GM19438 (cell line): Measurements from ENCODE around the gene KIZ.
"Not testable (repeated sequence)": the region's sequence is repeated elsewhere in the genome, so short reads cannot be mapped to it uniquely, and the experiment has no call there.

Experiments
- ATAC-seq: cut with Tn5 transposase; IDR thresholded peaks from one replicate; pipeline ENCODE4 v1.9.1; 2021; ENCODE audit warnings: low read depth; ENCODE audit not compliant: unreplicated experiment

The KIZ gene

GRCh38 chr20:21136015-21136732 lies 10.3 kb downstream of the KIZ start:
- ATAC-seq = peak; percentile 87

GRCh38 chr20:21137078-21137477 lies 11.2 kb downstream of the KIZ start:
- ATAC-seq = no peak

- ATAC-seq = no peak
Measured at GRCh38 chr20:21139881-21140566, 14.1 kb downstream of the KIZ start.

- no peak for ATAC-seq
Measured at GRCh38 chr20:21141825-21142224, 15.9 kb downstream of the KIZ start.

GRCh38 chr20:21143194-21143890 lies 17.5 kb downstream of the KIZ start:
- no peak for ATAC-seq

GRCh38 chr20:21145424-21145823 lies 19.5 kb downstream of the KIZ start:
- no peak for ATAC-seq

GRCh38 chr20:21146215-21146614 lies 20.3 kb downstream of the KIZ start:
- ATAC-seq = no peak

- ATAC-seq = no peak
Measured at GRCh38 chr20:21147593-21147992, 21.7 kb downstream of the KIZ start.

- ATAC-seq = no peak
Measured at GRCh38 chr20:21149344-21149743, 23.5 kb downstream of the KIZ start.

- ATAC-seq = no peak
Measured at GRCh38 chr20:21151791-21152190, 25.9 kb downstream of the KIZ start.

- ATAC-seq = no peak
Measured at GRCh38 chr20:21154692-21155091, 28.8 kb downstream of the KIZ start.

- no peak for ATAC-seq
Measured at GRCh38 chr20:21155268-21155667, 29.4 kb downstream of the KIZ start.

- ATAC-seq = no peak
Measured at GRCh38 chr20:21156266-21156665, 30.4 kb downstream of the KIZ start.

GRCh38 chr20:21157006-21157405 lies 31.1 kb downstream of the KIZ start:
- no peak for ATAC-seq

GRCh38 chr20:21159658-21160380 lies 33.9 kb downstream of the KIZ start:
- ATAC-seq = no peak

GRCh38 chr20:21161926-21162325 lies 36.0 kb downstream of the KIZ start:
- ATAC-seq = no peak

GRCh38 chr20:21162631-21163030 lies 36.7 kb downstream of the KIZ start:
- no peak for ATAC-seq

- no peak for ATAC-seq
Measured at GRCh38 chr20:21166801-21167200, 40.9 kb downstream of the KIZ start.

GRCh38 chr20:21167261-21167660 lies 41.4 kb downstream of the KIZ start:
- no peak for ATAC-seq

GRCh38 chr20:21168061-21168460 lies 42.2 kb downstream of the KIZ start:
- not testable (repeated sequence) for ATAC-seq

GRCh38 chr20:21172626-21173025 lies 46.7 kb downstream of the KIZ start:
- no peak for ATAC-seq
